GM23248 (cell line): ENCODE data around the gene TGFBR3L. TPM values are rescaled to one million over a fixed set of nuclear protein-coding genes. Genes with fewer than 3 reads are reported as not detected.

ENCODE experiments used
- DNase-seq: peaks from one replicate; pipeline ENCODE4 v3.0.0-alpha.2; 2015
- H2AFZ ChIP-seq: fragments of 200-600 bp; sonication (generic); 2 replicates; pipeline ENCODE4 v1.6.1; 2016; ENCODE audit warnings: antibody characterized with exemption
- H3F3A ChIP-seq: fragments of 200-600 bp; sonication (generic); 2 replicates; pipeline ENCODE4 v1.6.1; 2016; ENCODE audit warnings: mild to moderate bottlenecking, antibody characterized with exemption, mixed run types; ENCODE audit not compliant: insufficient read depth
- H3K27ac ChIP-seq: fragments of 200-600 bp; sonication (generic); 2 replicates; pipeline ENCODE4 v1.5.1; 2016; ENCODE audit warnings: mild to moderate bottlenecking
- H3K27me3 ChIP-seq: fragments of 200-600 bp; sonication (generic); replicated peaks from 2 replicates; pipeline ENCODE4 v1.6.1; 2016; ENCODE audit warnings: mild to moderate bottlenecking; ENCODE audit not compliant: insufficient read depth
- H3K36me3 ChIP-seq: fragments of 200-600 bp; sonication (generic); 2 replicates; pipeline ENCODE4 v1.6.1; 2016; ENCODE audit warnings: low read depth, mild to moderate bottlenecking
- H3K4me1 ChIP-seq: fragments of 200-600 bp; sonication (generic); 2 replicates; pipeline ENCODE4 v1.6.1; 2016; ENCODE audit warnings: mild to moderate bottlenecking; ENCODE audit not compliant: insufficient read depth
- H3K4me2 ChIP-seq: fragments of 200-600 bp; sonication (generic); one replicate; pipeline ENCODE4 v1.6.1; 2016; ENCODE audit warnings: mild to moderate bottlenecking; ENCODE audit not compliant: unreplicated experiment
- H3K4me3 ChIP-seq: fragments of 200-600 bp; sonication (generic); 2 replicates; pipeline ENCODE4 v1.5.1; 2016; ENCODE audit warnings: mild to moderate bottlenecking
- H3K79me2 ChIP-seq: fragments of 200-600 bp; sonication (generic); 2 replicates; pipeline ENCODE4 v1.6.1; 2016; ENCODE audit warnings: mild to moderate bottlenecking; ENCODE audit not compliant: insufficient read depth
- H3K9ac ChIP-seq: fragments of 200-600 bp; sonication (generic); 2 replicates; pipeline ENCODE4 v1.6.1; 2016; ENCODE audit warnings: mild to moderate bottlenecking
- H3K9me2 ChIP-seq: fragments of 200-600 bp; sonication (generic); 2 replicates; pipeline ENCODE4 v1.6.1; 2016; ENCODE audit warnings: mixed run types, mild to moderate bottlenecking, moderate library complexity; ENCODE audit not compliant: insufficient read depth
- H3K9me3 ChIP-seq: fragments of 200-600 bp; sonication (generic); one replicate; pipeline ENCODE4 v1.6.1; 2017; ENCODE audit warnings: low read depth
- H4K20me1 ChIP-seq: fragments of 200-600 bp; sonication (generic); 2 replicates; pipeline ENCODE4 v1.6.0; 2016; ENCODE audit not compliant: insufficient read depth
- EZH2 ChIP-seq: fragments of 200-600 bp; sonication (generic); IDR thresholded peaks from 2 replicates; pipeline ENCODE4 v1.6.1; 2018; ENCODE audit warnings: antibody characterized with exemption, mild to moderate bottlenecking; ENCODE audit not compliant: insufficient read depth, poor library complexity, severe bottlenecking
- EZH2phosphoT487 ChIP-seq: fragments of 200-600 bp; sonication (generic); IDR thresholded peaks from 2 replicates; pipeline ENCODE4 v1.6.1; 2018; ENCODE audit warnings: antibody characterized with exemption, moderate library complexity, mild to moderate bottlenecking, low read depth; ENCODE audit not compliant: insufficient read depth
- WGBS, 2 experiments: methylation state at CpG; one replicate each; pipeline ENCODE4 v1.1.6; 2015 to 2017; ENCODE audit warnings: low lambda C conversion rate in 2 of 2, low coverage in 1 of 2; ENCODE audit errors: missing lambda C conversion rate in 2 of 2; 5-methylcytosine and 5-hydroxymethylcytosine counted together
- in situ Hi-C: fragments of 300-500 bp; cut with MboI; formaldehyde crosslinking; loops from 2 replicates; pipeline ENCODE4 v1.15.0; 2020
- polyA plus RNA-seq: library from polyadenylated mRNA; unstranded; fragments of >200 nt; fragmentation: Nextera tagmentation; extraction: Ambion mirVana; gene quantifications from 2 replicates; pipeline ENCODE4 v1.2.1, GENCODE V29; 2016
- total RNA-seq: library from RNA; depleted of rRNA; stranded (reverse); fragments of >200 nt; shearing (Covaris generic); gene quantifications from 2 replicates; pipeline ENCODE4 v1.2.3, GENCODE V29; 2014

The TGFBR3L gene
- total and polyA plus RNA-seq, 2 experiments from 2014 or later, result 9.0 to 30.6 TPM

DNA sequence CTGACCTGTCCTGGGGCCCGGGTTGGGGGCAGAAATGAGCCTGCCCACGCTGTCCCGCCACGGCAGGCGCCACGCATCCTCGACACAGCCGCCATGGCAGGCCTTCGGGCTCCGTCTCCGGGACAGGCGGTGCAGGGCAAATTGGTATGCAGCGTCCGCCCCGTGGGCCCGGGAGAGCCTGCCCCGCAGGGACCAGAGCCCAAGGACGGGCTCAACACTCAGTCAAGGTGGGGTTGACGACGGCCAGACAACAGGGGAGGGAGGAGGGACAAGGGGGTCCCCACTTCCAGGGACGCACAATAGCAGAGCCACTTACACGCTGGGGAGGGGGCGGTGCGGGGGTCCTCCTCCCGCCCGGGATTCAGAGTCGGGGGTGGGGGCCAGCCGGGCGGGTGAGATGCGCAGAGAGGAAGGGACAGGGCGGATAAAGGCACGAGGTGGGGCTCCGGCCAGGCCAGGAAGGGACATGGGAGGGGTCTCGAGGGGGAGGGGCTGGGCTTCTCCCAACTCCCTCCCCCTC is 10.1 kb downstream of the TGFBR3L start:
- H3K27me3 ChIP-seq, result no peaks in the 10 kb centered on the region
- H3K79me2 ChIP-seq, result peaks cover 16% of the 10 kb centered on the region
- H4K20me1 ChIP-seq, result no peaks in the 10 kb centered on the region
- WGBS, 2 experiments, result 30 to 40% methylated on average over 11 to 28 of the region's 34 CpGs
- no peak for DNase-seq
- H3K9ac ChIP-seq, result peak overlapping the region; percentile 20
- H3K27ac ChIP-seq, result no peak overlapping the region
- TF ChIP-seq EZH2phosphoT487 (no peak), EZH2 (no peak)
- no peaks in the 10 kb centered on the region for H3K9me2 ChIP-seq
- in situ Hi-C loops, result no loop called here
- H3K4me1 ChIP-seq, result peaks cover 31% of the 10 kb centered on the region
- H3K4me3 ChIP-seq, result peak overlapping the region; percentile 56
- H3F3A ChIP-seq, result peaks cover 14% of the 10 kb centered on the region
- no peaks in the 10 kb centered on the region for H3K36me3 ChIP-seq
- peak overlapping the region; percentile 45 for H3K4me2 ChIP-seq
- no peaks in the 10 kb centered on the region for H3K9me3 ChIP-seq
- 0 out of 2 replicates have a peak overlapping the region, but pooled peaks have one; percentile 35 for H2AFZ ChIP-seq

DNA sequence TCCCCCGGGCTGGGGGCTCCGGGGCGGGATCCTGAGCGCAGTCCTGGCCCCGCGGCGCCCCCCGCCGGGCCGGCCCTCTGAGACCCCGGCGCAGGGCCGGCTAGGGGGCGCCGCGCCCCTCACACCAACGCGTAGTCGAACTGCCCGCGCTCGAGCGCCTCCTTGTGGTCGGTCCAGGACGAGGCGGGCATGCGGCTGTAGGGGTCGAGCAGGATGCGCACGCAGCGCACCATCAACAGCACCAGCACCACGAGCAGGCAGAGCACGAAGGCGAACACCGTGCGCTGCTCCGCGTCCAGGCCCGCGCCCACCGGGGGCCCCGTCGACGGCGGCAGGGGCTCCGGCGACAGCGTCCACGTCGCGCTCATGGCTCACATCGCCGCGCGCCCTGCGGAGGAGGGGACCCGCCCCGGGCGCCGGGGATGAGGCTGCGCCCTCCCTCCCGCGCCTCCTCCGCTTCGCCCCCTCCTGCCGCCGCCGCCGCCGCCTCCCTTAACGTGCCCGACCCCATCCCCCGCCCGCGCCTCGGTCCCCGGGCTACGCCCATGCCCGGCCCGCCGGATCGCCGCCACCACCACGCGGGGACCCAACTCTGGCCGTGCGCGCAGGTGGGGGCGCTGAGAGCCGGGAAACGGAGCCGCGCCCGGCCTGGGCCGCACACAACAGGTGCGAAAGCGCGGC is 10.7 kb downstream of the TGFBR3L start:
- Histone ChIP-seq H3K27me3 (no peaks in the 10 kb centered on the region), H3K4me1 (peaks cover 34% of the 10 kb centered on the region), H4K20me1 (no peaks in the 10 kb centered on the region), H3K27ac (no peak overlapping the region), H3K9me2 (no peaks in the 10 kb centered on the region), H3K36me3 (peaks cover 1% of the 10 kb centered on the region; the same call in 1 of the 2 replicates), H3K4me3 (peak overlapping the region; percentile 56), H3K4me2 (peak overlapping the region; percentile 45), H3K79me2 (peaks cover 16% of the 10 kb centered on the region), H3K9me3 (no peaks in the 10 kb centered on the region), H2AFZ (peak overlapping the region; percentile 35), H3F3A (peaks cover 20% of the 10 kb centered on the region), H3K9ac (peak overlapping the region; percentile 20)
- WGBS, 2 experiments, result 0 to 2% methylated on average over 41 to 45 of the region's 98 CpGs
- DNase-seq, result peak; percentile 89
- in situ Hi-C loops, result no loop called here
- TF ChIP-seq EZH2 (no peak), EZH2phosphoT487 (no peak)

DNA sequence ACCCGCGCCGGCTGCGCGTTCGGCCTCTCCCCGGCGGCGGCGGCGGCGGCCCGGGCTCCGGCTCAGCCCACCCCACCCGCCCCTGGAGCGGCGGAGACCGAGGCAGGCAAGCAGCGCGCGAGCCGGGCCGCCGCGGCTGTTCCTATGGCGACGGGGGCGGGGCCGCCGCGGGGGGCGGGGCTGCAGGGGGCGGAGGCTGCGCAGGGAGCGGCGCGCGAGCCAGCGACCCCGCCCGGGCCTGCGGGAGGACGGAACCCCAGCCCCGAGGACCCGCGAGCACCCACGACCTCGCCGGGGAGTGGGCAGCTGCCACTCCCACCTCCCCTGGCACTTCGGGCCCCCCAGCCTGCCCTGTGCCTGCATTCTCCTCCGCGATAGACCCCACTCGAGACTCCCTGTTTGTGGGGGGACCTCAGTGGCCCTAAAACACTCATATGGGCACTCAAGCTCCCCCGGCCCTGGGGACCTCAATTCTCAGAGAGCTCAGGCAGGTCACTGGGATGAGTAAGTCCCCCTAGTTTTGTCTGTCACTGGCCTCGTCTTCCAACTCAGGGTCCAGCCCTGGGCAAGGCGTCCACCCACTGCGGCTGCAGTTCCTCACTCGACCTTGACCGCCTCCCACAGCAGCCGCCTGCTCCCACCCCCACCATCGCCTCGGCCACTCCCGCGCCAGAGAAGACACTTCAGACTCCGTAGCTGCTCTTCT is 11.5 kb downstream of the TGFBR3L start, which contains the start of gene CTXN1:
TSS of gene CTXN1 (minus strand) at position 115 of the 706 bp plus-strand sequence. CDS start 597 bp downstream, outside the sequence.
- H2AFZ ChIP-seq, result peak within 1 kb of the TSS; percentile 35
- no peaks in the 10 kb centered on the region for H3K27me3 ChIP-seq
- peaks cover 16% of the 10 kb centered on the region for H3K79me2 ChIP-seq
- peak; percentile 75 for DNase-seq
- H3K9me3 ChIP-seq, result no peaks in the 10 kb centered on the region
- peak within 1 kb of the TSS; percentile 89 for H3K4me2 ChIP-seq
- in situ Hi-C loops, result no loop called here
- peaks cover 27% of the 10 kb centered on the region for H3F3A ChIP-seq
- peaks cover 7% of the 10 kb centered on the region; the same call in 1 of the 2 replicates for H3K36me3 ChIP-seq
- peaks cover 34% of the 10 kb centered on the region for H3K4me1 ChIP-seq
- H3K9me2 ChIP-seq, result no peaks in the 10 kb centered on the region
- no peak within 1 kb of the TSS for H3K27ac ChIP-seq
- peak within 1 kb of the TSS; percentile 68 for H3K4me3 ChIP-seq
- TF ChIP-seq EZH2phosphoT487 (no peak), EZH2 (no peak)
- peak within 1 kb of the TSS; percentile 65 for H3K9ac ChIP-seq
- no peaks in the 10 kb centered on the region for H4K20me1 ChIP-seq
- WGBS, 2 experiments, result 7 to 15% methylated on average over 12 to 50 of the region's 65 CpGs
